ENCODE results near the gene NEURL2. TPM values are rescaled to one million over a fixed set of nuclear protein-coding genes. Genes with fewer than 3 reads are reported as not detected.

NEURL2 gene
- total and polyA plus RNA-seq, 10 of the 15 experiments (the other 5 are each of a cell fraction or from before 2014, with no cell fraction given), result 0.53 to 7.0 (median 2.7) TPM

DNA sequence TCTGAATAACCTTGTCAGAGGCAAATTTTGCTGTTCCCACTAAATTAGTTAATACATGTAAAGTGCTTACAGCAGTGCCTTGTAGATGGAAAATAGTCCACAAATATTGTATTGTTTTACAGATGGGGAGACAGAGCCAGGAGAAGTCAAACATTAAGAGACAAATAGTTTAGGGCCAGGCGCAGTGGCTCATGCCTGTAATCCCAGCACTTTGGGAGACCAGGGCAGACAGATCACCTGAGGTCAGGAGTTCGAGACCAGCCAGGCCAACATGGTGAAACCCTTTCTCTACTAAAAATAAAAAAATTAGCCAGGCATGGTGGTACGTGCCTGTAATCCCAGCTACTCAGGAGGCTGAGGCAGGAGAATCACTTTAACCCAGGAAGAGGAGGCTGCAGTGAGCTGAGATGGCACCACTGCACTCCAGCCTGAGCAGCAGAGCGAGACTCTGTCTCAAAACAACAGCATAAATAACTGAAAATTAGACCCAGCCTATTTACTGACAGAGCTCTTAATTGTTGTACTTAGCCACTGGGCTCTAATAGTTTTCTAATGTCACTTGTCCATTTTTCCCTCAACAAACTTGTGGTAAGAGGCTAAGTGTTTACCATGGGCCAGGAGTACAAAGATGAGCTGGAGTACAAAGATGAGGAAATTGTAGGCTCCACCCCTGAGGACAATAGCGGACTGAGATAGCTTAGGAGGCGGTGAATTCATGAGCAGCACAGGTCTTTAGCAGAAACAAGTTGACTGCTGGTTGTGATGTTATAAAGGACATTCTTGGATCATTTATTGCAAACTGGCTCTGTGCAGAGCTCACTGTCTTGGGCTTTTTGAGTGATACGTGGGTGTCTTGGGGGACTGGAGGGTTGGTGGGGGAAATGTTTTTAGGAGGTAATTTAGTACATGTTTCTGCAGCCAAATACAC lies 27.2 kb downstream of the NEURL2 start (continued):
- TF ChIP-seq, protein P1, sequence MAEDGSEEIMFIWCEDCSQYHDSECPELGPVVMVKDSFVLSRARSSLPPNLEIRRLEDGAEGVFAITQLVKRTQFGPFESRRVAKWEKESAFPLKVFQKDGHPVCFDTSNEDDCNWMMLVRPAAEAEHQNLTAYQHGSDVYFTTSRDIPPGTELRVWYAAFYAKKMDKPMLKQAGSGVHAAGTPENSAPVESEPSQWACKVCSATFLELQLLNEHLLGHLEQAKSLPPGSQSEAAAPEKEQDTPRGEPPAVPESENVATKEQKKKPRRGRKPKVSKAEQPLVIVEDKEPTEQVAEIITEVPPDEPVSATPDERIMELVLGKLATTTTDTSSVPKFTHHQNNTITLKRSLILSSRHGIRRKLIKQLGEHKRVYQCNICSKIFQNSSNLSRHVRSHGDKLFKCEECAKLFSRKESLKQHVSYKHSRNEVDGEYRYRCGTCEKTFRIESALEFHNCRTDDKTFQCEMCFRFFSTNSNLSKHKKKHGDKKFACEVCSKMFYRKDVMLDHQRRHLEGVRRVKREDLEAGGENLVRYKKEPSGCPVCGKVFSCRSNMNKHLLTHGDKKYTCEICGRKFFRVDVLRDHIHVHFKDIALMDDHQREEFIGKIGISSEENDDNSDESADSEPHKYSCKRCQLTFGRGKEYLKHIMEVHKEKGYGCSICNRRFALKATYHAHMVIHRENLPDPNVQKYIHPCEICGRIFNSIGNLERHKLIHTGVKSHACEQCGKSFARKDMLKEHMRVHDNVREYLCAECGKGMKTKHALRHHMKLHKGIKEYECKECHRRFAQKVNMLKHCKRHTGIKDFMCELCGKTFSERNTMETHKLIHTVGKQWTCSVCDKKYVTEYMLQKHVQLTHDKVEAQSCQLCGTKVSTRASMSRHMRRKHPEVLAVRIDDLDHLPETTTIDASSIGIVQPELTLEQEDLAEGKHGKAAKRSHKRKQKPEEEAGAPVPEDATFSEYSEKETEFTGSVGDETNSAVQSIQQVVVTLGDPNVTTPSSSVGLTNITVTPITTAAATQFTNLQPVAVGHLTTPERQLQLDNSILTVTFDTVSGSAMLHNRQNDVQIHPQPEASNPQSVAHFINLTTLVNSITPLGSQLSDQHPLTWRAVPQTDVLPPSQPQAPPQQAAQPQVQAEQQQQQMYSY (CRISPR knock-in tag; IDR thresholded peaks at IDR 0.05), result no peak
- no peak for TF ChIP-seq CBX3 (IDR thresholded peaks at IDR 0.05; ENCODE audit: borderline replicate concordance, low read depth)

DNA sequence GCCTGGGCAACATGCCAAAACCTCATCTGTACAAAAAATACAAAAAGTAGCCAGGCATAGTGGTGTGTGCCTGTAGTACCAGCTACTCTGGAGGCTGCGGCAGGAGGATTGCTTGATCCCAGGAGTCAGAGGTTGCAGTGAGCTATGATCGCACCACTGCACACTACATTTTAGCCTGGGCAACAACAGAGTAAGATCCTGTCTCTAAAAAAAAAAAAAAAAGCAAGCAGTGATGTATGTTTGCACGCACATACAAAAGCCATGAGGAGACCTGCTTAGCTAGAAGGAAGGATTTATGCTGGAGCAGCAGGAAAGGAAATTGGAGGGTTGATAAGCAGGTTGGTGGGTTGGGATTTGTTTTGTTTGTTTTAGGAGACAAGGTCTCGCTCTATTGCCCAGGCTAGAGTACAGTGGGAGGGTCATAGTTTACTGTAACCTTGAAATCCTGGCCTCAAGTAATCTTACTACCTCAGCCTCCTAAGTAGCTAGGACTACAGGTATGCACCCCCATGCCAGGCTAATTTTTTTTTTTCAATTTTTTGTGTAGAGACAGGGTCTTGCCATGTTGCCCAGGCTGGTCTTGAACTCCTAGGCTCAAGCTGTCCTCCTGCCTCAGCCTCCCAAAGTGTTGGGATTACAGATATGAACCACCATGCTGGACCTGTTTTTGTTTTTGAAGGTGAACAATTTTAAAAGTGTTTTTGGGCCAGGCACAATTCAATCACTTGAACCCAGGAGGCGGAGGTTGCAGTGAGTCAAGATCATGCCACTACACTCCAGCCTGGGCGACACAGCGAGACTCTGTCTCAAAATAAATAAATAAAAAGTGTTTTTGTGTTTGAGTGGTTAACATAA lies 29.6 kb downstream of the NEURL2 start:
- intact Hi-C loops (cut with micrococcal nuclease; ENCODE audit: unreplicated experiment) (no loop called here), in situ Hi-C loops (cut with MboI) (no loop called here)
- Histone ChIP-seq H3K79me2 (ENCODE audit: control insufficient read depth, insufficient read depth, low read length) (peaks cover 8% of the 10 kb centered on the region), H2AFZ (ENCODE audit: control insufficient read depth, low read depth, low read length) (no peak overlapping the region), H3K9me3 (replicated peaks; ENCODE audit: control insufficient read depth, insufficient read depth, low read length) (no peaks in the 10 kb centered on the region), H3K27ac (ENCODE audit: control insufficient read depth, insufficient read depth) (no peak overlapping the region), H4K20me1 (ENCODE audit: control insufficient read depth, insufficient read depth) (no peaks in the 10 kb centered on the region), H3K27me3 (replicated peaks in 1 of 2; ENCODE audit: control insufficient read depth in 2 of 2, insufficient read depth in 2 of 2, low read length in 1 of 2) (no peaks in the 10 kb centered on the region), H3K4me1 (ENCODE audit: control insufficient read depth, insufficient read depth, low read length) (0 out of 2 replicates have a peak, but pooled peaks cover 2% of the 10 kb centered on the region), H3K4me3 (no peak overlapping the region), H3K36me3 (ENCODE audit: control insufficient read depth in 2 of 2, insufficient read depth in 2 of 2, low read length in 1 of 2) (no peaks in the 10 kb centered on the region), H3K4me2 (ENCODE audit: control insufficient read depth, insufficient read depth) (no peak overlapping the region), H3K9ac (ENCODE audit: control insufficient read depth, insufficient read depth, low read length) (no peak overlapping the region)
- FAIRE-seq, result no peak
- ChIA-PET SMC1A (ENCODE audit: uncharacterized antibody, unreplicated experiment) (no interaction called here), RAD21 (ENCODE audit: unreplicated experiment) (no interaction called here), CTCF (interaction anchor here (1.4 kb wide), 1 partner anchor 108 kb away, joined by 3 read pairs; no protein-coding TSS in a partner anchor), POLR2A (interaction anchor here (0.6 to 1.5 kb wide), 6 partner anchors 19 to 74 kb away, joined by 3 to 6 read pairs (median 4); partner anchors contain the start of genes PCIF1 and ZSWIM1)
- BruUV-seq (replicated peaks), result no TSS peak
- WGBS (ENCODE audit: insufficient coverage, insufficient replicate concordance, low lambda C conversion rate, missing lambda C conversion rate), result 99% methylated on average over 7 of the region's 7 CpGs
- ATAC-seq, result no peak
- DNase-seq (ENCODE audit: low read depth, low spot score), result no peak
- TF ChIP-seq NFXL1 (IDR thresholded peaks at IDR 0.05; ENCODE audit: borderline replicate concordance), result no peak
- TF ChIP-seq, protein P2, sequence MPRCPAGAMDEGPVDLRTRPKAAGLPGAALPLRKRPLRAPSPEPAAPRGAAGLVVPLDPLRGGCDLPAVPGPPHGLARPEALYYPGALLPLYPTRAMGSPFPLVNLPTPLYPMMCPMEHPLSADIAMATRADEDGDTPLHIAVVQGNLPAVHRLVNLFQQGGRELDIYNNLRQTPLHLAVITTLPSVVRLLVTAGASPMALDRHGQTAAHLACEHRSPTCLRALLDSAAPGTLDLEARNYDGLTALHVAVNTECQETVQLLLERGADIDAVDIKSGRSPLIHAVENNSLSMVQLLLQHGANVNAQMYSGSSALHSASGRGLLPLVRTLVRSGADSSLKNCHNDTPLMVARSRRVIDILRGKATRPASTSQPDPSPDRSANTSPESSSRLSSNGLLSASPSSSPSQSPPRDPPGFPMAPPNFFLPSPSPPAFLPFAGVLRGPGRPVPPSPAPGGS (IDR thresholded peaks at IDR 0.05; ENCODE audit: borderline replicate concordance, insufficient read depth, low read depth, low read length, poor library complexity, severe bottlenecking), result no peak
- no peak for TF ChIP-seq SPI1 (IDR thresholded peaks at IDR 0.05; ENCODE audit: borderline replicate concordance, insufficient read depth, low read depth, low read length)
- TF ChIP-seq EED (IDR thresholded peaks at IDR 0.05; ENCODE audit: low read depth), result no peak
- no peak for TF ChIP-seq BHLHE40 (IDR thresholded peaks at IDR 0.05; ENCODE audit: borderline replicate concordance in 1 of 2, low read depth in 2 of 2, low read length in 1 of 2)
- no peak for TF ChIP-seq SP1 (IDR thresholded peaks at IDR 0.05; ENCODE audit: low read depth, low read length)
- no peak for TF ChIP-seq ZBED1 (IDR thresholded peaks at IDR 0.05; ENCODE audit: borderline replicate concordance)
- no peak for TF ChIP-seq TCF7 (IDR thresholded peaks at IDR 0.05; ENCODE audit: borderline replicate concordance)
- TF ChIP-seq CHD1 (IDR thresholded peaks at IDR 0.05; ENCODE audit: low read depth, low read length), result no peak
- no peak for TF ChIP-seq SUPT20H (IDR thresholded peaks at IDR 0.05; ENCODE audit: borderline replicate concordance, control insufficient read depth, low read depth, low read length)
- no peak for TF ChIP-seq KAT2A (conservative IDR thresholded peaks at IDR 0.05; ENCODE audit: control insufficient read depth, low read depth, low read length)
- no peak for TF ChIP-seq POLR2AphosphoS5 (IDR thresholded peaks at IDR 0.05; ENCODE audit: low read length)
- no peak for TF ChIP-seq POU2F2 (IDR thresholded peaks at IDR 0.05; ENCODE audit: borderline replicate concordance, low read depth, low read length)
